Subcutaneous adipose tissue (tissue), 4 donors: ENCODE measurements around the gene E4F1. TPM values are rescaled to one million over a fixed set of nuclear protein-coding genes. Genes with fewer than 3 reads are reported as not detected.

Experiments
- CTCF ChIP-seq: fragments of 450-650 bp; IDR thresholded peaks from one replicate; pipeline ENCODE4 v1.5.1; 2016; ENCODE audit warnings: low read depth, mild to moderate bottlenecking, control low read depth, antibody characterized with exemption, moderate library complexity
- total RNA-seq, 4 donors: library from RNA; depleted of rRNA; stranded (reverse); fragments of >200 nt; gene quantifications; one replicate each; pipeline ENCODE4 v1.1.0, GENCODE V29; 2016

E4F1 gene
- total RNA-seq, 4 donors from 2014 or later, result 9.6 to 33.2 (median 16.8) TPM

- TF ChIP-seq CTCF, result no peak
Observed at GRCh38 chr16:2237493-2238149, 14.2 kb downstream of the E4F1 start.

GRCh38 chr16:2238150-2238837 is 14.9 kb downstream of the E4F1 start:
- no peak for TF ChIP-seq CTCF

GRCh38 chr16:2238838-2239675 is 15.7 kb downstream of the E4F1 start:
- TF ChIP-seq CTCF, result no peak

- no peak for TF ChIP-seq CTCF
Observed at GRCh38 chr16:2242598-2242997, 19.2 kb downstream of the E4F1 start.

- no peak for TF ChIP-seq CTCF
Observed at GRCh38 chr16:2243031-2243528, 19.7 kb downstream of the E4F1 start.

GRCh38 chr16:2243781-2244180 is 20.4 kb downstream of the E4F1 start:
- TF ChIP-seq CTCF, result no peak

- no peak for TF ChIP-seq CTCF
Observed at GRCh38 chr16:2244301-2244700, 20.9 kb downstream of the E4F1 start.
